Measurements from ENCODE around the gene PIRT.

GRCh38 chr17:10775740-10776356, 62.0 kb downstream of the PIRT start:
- no peak for TF ChIP-seq POLR2A (IDR thresholded peaks at IDR 0.05)
- TF ChIP-seq CTCF (IDR thresholded peaks at IDR 0.05) = no peak

Measured in vagina (tissue), 2 donors.